ENCODE measurements around the gene NPTN. TPM values are rescaled to one million over a fixed set of nuclear protein-coding genes. Genes with fewer than 3 reads are reported as not detected.
A peak's percentile ranks its signal among the peaks of the same experiment; 100 is the strongest.

Gene NPTN
- total and polyA plus RNA-seq, 2 donors (not counting 1 experiment from before 2014, with no cell fraction given), result 152 to 372 TPM

DNA sequence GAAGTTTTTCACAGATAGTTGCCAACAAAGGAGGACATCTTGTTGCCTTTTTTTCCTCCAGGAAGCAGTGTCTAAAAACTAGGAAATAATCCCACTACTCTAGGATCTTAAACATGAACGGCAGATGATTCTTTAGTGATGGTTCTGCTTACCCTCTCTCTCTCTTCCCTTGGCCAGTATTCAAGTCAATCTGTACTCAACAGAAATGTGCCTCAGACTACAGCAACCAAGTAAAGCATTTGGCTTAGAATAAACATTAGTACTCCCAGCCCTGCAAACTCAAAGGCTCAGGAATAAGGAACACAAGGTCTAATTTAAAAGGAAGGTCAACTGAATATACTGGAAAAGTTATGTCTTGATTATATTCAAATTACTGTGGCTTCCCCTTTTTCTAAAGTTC is 8.7 kb downstream of the NPTN start:
- Histone ChIP-seq H3K9ac (ENCODE audit: insufficient read depth, low read length) (no peak overlapping the region), H3K79me2 (ENCODE audit: control insufficient read depth, insufficient read depth, low read length) (peaks cover 95% of the 10 kb centered on the region), H3K27ac (ENCODE audit: insufficient read depth, low read length) (no peak overlapping the region), H3K36me3 (ENCODE audit: control insufficient read depth, insufficient read depth, low read length) (no peaks in the 10 kb centered on the region), H3K4me1 (ENCODE audit: control insufficient read depth, extremely low read depth, insufficient read depth, low read length) (peaks cover 6% of the 10 kb centered on the region), H3K4me3 (replicated peaks in 1 of 4; ENCODE audit: control extremely low read depth in 1 of 4, insufficient read depth in 1 of 4, low read depth in 3 of 4, low read length in 4 of 4) (no peak overlapping the region), H2AFZ (ENCODE audit: low read length) (no peak overlapping the region), H3K27me3 (ENCODE audit: control insufficient read depth, insufficient read depth, low read length) (no peaks in the 10 kb centered on the region), H3K9me3 (ENCODE audit: control insufficient read depth, insufficient read depth, low read depth, low read length) (no peaks in the 10 kb centered on the region), H3K4me2 (ENCODE audit: extremely low read depth, insufficient read depth, low read length) (peak overlapping the region; percentile 41), H4K20me1 (ENCODE audit: control insufficient read depth, extremely low read depth, insufficient read depth, low read length) (peaks cover 6% of the 10 kb centered on the region)
- no peak for TF ChIP-seq EZH2 (IDR thresholded peaks at IDR 0.05; ENCODE audit: low read length, missing control alignments)
- TF ChIP-seq, protein P1, sequence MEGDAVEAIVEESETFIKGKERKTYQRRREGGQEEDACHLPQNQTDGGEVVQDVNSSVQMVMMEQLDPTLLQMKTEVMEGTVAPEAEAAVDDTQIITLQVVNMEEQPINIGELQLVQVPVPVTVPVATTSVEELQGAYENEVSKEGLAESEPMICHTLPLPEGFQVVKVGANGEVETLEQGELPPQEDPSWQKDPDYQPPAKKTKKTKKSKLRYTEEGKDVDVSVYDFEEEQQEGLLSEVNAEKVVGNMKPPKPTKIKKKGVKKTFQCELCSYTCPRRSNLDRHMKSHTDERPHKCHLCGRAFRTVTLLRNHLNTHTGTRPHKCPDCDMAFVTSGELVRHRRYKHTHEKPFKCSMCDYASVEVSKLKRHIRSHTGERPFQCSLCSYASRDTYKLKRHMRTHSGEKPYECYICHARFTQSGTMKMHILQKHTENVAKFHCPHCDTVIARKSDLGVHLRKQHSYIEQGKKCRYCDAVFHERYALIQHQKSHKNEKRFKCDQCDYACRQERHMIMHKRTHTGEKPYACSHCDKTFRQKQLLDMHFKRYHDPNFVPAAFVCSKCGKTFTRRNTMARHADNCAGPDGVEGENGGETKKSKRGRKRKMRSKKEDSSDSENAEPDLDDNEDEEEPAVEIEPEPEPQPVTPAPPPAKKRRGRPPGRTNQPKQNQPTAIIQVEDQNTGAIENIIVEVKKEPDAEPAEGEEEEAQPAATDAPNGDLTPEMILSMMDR (conservative IDR thresholded peaks at IDR 0.05 in 1 of 2, IDR thresholded peaks at IDR 0.05 in 1 of 2; ENCODE audit: low read depth in 1 of 2, low read length in 2 of 2), result no peak
- DNase-seq (ENCODE audit: low read depth in 2 of 2), result peak in 1 of 2 donors; percentile 64

DNA sequence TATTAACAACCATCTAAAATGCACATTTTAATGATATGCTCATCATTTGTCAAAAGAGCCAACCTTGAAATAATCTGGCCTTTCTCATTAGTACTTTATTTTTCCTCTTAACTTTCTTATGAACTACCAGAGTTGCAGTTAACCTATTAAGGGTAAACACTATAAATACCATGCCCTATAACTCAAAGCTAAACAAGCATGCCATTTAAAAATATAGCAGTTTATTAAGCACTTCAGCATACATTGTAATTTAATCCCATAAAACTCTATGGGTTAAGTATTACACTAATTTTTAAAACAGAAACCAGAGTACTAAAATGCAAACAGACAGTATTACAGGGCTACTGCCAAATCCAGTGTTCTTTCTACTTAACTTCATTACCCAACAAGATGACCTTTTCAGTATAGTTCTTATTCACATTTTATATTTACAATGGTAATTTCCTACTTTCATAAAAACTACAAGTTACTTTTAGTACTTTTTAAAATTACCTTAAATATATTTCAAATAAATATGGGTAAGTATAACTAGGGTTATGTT is 11.8 kb downstream of the NPTN start:
- Histone ChIP-seq H3K4me2 (ENCODE audit: extremely low read depth, insufficient read depth, low read length) (no peak overlapping the region), H2AFZ (ENCODE audit: low read length) (no peak overlapping the region), H3K9ac (ENCODE audit: insufficient read depth, low read length) (no peak overlapping the region), H3K27ac (ENCODE audit: insufficient read depth, low read length) (no peak overlapping the region), H3K4me1 (ENCODE audit: control insufficient read depth, extremely low read depth, insufficient read depth, low read length) (no peaks in the 10 kb centered on the region), H3K9me3 (ENCODE audit: control insufficient read depth, insufficient read depth, low read depth, low read length) (no peaks in the 10 kb centered on the region), H3K4me3 (replicated peaks in 1 of 4; ENCODE audit: control extremely low read depth in 1 of 4, insufficient read depth in 1 of 4, low read depth in 3 of 4, low read length in 4 of 4) (no peak overlapping the region), H3K79me2 (ENCODE audit: control insufficient read depth, insufficient read depth, low read length) (peaks cover 91% of the 10 kb centered on the region), H3K27me3 (ENCODE audit: control insufficient read depth, insufficient read depth, low read length) (no peaks in the 10 kb centered on the region), H3K36me3 (ENCODE audit: control insufficient read depth, insufficient read depth, low read length) (no peaks in the 10 kb centered on the region), H4K20me1 (ENCODE audit: control insufficient read depth, extremely low read depth, insufficient read depth, low read length) (peaks cover 6% of the 10 kb centered on the region)
- no peak for TF ChIP-seq EZH2 (IDR thresholded peaks at IDR 0.05; ENCODE audit: low read length, missing control alignments)
- TF ChIP-seq, protein P1 (conservative IDR thresholded peaks at IDR 0.05 in 1 of 2, IDR thresholded peaks at IDR 0.05 in 1 of 2; ENCODE audit: low read depth in 1 of 2, low read length in 2 of 2), result no peak
- DNase-seq (ENCODE audit: low read depth in 2 of 2), result no peak

DNA sequence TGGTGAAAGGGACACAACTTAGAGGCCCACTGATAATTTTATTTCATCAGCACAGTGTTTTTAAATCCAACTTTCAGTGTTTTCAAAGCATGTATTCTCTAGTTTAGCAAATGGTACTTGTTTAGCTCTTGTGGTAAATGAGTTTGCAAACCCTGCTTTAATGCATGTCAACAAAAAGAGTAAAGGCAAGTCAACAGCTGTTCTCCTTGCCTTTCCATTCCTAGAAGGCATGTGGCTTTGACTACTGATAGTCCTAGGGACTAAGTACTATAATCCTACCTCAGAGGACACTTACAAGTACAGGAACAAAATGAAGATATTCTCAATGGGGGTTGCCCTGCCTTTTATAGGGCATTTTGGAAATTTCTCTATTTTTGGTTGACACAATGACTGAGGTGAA is 13.1 kb downstream of the NPTN start:
- no peak overlapping the region for H3K27ac ChIP-seq (ENCODE audit: insufficient read depth, low read length)
- H3K9me3 ChIP-seq (ENCODE audit: control insufficient read depth, insufficient read depth, low read depth, low read length), result no peaks in the 10 kb centered on the region
- H2AFZ ChIP-seq (ENCODE audit: low read length), result no peak overlapping the region
- no peaks in the 10 kb centered on the region for H3K27me3 ChIP-seq (ENCODE audit: control insufficient read depth, insufficient read depth, low read length)
- no peaks in the 10 kb centered on the region for H3K4me1 ChIP-seq (ENCODE audit: control insufficient read depth, extremely low read depth, insufficient read depth, low read length)
- no peaks in the 10 kb centered on the region for H3K36me3 ChIP-seq (ENCODE audit: control insufficient read depth, insufficient read depth, low read length)
- H3K79me2 ChIP-seq (ENCODE audit: control insufficient read depth, insufficient read depth, low read length), result peaks cover 91% of the 10 kb centered on the region
- no peak overlapping the region for H3K4me2 ChIP-seq (ENCODE audit: extremely low read depth, insufficient read depth, low read length)
- H4K20me1 ChIP-seq (ENCODE audit: control insufficient read depth, extremely low read depth, insufficient read depth, low read length), result peaks cover 4% of the 10 kb centered on the region
- no peak for DNase-seq (ENCODE audit: low read depth in 2 of 2)
- H3K4me3 ChIP-seq (replicated peaks in 1 of 4; ENCODE audit: control extremely low read depth in 1 of 4, insufficient read depth in 1 of 4, low read depth in 3 of 4, low read length in 4 of 4), result no peak overlapping the region
- TF ChIP-seq, protein P1 (conservative IDR thresholded peaks at IDR 0.05 in 1 of 2, IDR thresholded peaks at IDR 0.05 in 1 of 2; ENCODE audit: low read depth in 1 of 2, low read length in 2 of 2), result no peak
- no peak for TF ChIP-seq EZH2 (IDR thresholded peaks at IDR 0.05; ENCODE audit: low read length, missing control alignments)
- no peak overlapping the region for H3K9ac ChIP-seq (ENCODE audit: insufficient read depth, low read length)
